22Rv1 (cell line): ENCODE measurements around the gene CAMTA1.

Source experiments
- CTCF ChIP-seq: fragments of 450-650 bp; IDR thresholded peaks from 2 replicates; pipeline ENCODE4 v1.5.1; 2017; ENCODE audit warnings: mild to moderate bottlenecking
- ZFX ChIP-seq: fragments of 450-650 bp; IDR thresholded peaks from 2 replicates; pipeline ENCODE4 v1.6.1; 2017; ENCODE audit warnings: antibody characterized with exemption, borderline replicate concordance

GRCh38 chr1:7036386-7036785 is 251.1 kb downstream of the CAMTA1 start:
- TF ChIP-seq CTCF, result no peak
- TF ChIP-seq ZFX, result no peak
